ENCODE results near the gene UMOD.

Gene UMOD

DNA sequence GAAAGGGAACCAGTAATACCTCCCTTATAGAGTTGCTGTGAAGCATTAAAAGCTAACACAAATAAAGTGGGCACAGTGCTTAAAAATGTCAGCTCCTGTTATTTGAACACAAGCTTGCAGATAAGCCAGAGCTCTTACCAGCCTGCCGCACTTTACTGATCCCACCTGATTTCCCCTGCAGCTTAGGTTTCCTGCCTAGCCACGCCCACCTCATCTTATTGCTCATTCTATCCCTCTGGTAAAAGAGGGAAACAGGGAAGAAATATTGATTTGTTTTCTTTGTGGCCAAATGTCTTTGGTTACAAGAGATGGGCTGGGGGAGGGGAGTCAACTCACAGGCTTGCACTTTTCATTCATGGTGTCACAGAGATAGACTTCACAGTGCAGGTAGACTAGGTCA, 15.6 kb downstream of the UMOD start:
- H3K9me3 ChIP-seq: no peaks in the 10 kb centered on the region
- TF ChIP-seq, protein P1, sequence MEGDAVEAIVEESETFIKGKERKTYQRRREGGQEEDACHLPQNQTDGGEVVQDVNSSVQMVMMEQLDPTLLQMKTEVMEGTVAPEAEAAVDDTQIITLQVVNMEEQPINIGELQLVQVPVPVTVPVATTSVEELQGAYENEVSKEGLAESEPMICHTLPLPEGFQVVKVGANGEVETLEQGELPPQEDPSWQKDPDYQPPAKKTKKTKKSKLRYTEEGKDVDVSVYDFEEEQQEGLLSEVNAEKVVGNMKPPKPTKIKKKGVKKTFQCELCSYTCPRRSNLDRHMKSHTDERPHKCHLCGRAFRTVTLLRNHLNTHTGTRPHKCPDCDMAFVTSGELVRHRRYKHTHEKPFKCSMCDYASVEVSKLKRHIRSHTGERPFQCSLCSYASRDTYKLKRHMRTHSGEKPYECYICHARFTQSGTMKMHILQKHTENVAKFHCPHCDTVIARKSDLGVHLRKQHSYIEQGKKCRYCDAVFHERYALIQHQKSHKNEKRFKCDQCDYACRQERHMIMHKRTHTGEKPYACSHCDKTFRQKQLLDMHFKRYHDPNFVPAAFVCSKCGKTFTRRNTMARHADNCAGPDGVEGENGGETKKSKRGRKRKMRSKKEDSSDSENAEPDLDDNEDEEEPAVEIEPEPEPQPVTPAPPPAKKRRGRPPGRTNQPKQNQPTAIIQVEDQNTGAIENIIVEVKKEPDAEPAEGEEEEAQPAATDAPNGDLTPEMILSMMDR (IDR thresholded peaks at IDR 0.05; ENCODE audit: low read depth, low read length): no peak
- no peaks in the 10 kb centered on the region for H3K36me3 ChIP-seq
- no peak overlapping the region for H3K4me3 ChIP-seq (ENCODE audit: low read depth, low read length)
- H3K27me3 ChIP-seq: no peaks in the 10 kb centered on the region
- no peak for DNase-seq
- H3K4me1 ChIP-seq: no peaks in the 10 kb centered on the region

DNA sequence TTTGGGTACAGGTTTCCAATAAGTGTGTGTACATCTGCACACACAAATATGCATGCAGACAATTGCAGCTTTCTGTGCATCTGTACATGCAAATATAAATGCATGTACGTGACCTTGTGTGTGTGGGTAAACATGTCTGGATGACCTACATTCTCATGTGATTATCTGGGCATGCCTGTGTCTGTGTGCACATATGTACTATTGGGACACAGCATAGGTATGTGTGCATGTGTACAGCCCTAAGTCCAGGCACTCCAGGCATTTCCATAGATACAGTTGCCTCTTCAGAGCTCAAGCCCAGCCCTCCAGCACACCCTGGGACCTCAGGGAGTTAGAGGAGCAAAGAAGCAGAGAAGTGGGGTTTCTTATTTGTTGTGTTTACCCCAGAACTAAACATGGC, 18.1 kb downstream of the UMOD start:
- H3K4me1 ChIP-seq: no peaks in the 10 kb centered on the region
- no peaks in the 10 kb centered on the region for H3K27me3 ChIP-seq
- H3K36me3 ChIP-seq: no peaks in the 10 kb centered on the region
- H3K9me3 ChIP-seq: no peaks in the 10 kb centered on the region
- no peak for DNase-seq
- no peak overlapping the region for H3K4me3 ChIP-seq (ENCODE audit: low read depth, low read length)
- TF ChIP-seq, protein P1 (IDR thresholded peaks at IDR 0.05; ENCODE audit: low read depth, low read length): no peak

DNA sequence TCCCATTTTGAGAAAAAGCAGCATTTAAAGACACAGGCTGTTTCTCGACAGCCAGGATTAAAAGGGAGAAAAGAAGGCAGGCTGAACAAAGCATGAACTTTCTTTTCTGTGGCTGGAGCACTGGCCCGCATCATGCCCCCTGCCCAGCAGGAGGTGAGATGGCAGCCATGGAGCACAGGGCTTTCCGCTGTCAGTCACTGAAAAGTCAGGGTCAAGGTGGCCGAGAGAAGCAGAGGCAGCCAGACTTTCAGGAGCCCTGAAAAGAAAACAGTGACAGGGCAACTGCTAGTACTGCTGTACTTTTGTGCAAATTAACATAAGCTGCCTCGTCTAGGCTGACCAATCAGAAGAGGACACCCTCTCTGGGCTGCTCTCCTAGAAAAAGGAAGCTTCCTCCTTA, 19.4 kb downstream of the UMOD start:
- Histone ChIP-seq H3K4me1 (no peaks in the 10 kb centered on the region), H3K36me3 (no peaks in the 10 kb centered on the region), H3K9me3 (no peaks in the 10 kb centered on the region), H3K27me3 (no peaks in the 10 kb centered on the region), H3K4me3 (ENCODE audit: low read depth, low read length) (no peak overlapping the region)
- TF ChIP-seq, protein P1 (IDR thresholded peaks at IDR 0.05; ENCODE audit: low read depth, low read length): no peak
- no peak for DNase-seq

DNA sequence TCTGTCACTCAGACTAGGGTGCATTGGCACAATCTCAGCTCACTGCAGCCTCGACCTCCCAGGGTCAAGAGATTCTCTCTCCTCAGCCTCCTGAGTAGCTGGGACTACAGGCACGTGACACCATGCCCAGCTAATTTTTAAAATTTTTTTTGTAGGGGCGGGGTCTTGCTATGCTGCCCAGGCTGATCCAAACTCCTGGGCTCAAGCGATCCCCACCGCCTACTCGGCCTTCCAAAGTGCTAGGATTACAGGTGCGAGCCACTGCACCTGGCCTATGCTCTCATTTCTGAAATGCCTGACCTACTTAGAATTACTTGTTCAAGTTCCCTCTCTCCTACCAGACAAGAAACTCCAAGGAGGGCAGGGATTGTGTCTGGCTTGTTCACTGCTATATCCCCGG, 20.1 kb downstream of the UMOD start:
- Histone ChIP-seq H3K9me3 (no peaks in the 10 kb centered on the region), H3K4me1 (no peaks in the 10 kb centered on the region), H3K4me3 (ENCODE audit: low read depth, low read length) (no peak overlapping the region), H3K27me3 (no peaks in the 10 kb centered on the region), H3K36me3 (no peaks in the 10 kb centered on the region)
- no peak for DNase-seq
- TF ChIP-seq, protein P1 (IDR thresholded peaks at IDR 0.05; ENCODE audit: low read depth, low read length): no peak

DNA sequence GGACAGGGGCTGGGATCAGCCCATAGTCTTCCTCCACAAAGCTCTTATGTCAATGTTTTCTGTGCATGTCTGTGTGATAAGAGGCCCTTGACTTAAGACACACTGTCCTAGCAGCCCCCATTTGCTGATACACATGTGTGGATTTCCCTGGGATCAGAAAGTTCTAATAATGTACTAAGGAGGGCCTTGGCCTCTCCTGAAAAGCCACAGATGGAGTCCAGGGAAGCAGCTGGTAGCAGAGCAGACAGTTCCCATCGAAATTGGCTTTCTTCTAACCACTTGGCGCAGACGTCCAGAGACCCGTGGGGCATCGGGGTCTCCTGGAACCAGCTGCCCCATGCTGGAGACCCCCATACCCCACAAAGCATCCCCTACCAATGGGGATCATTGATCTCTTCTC, 20.9 kb downstream of the UMOD start:
- H3K27me3 ChIP-seq: no peaks in the 10 kb centered on the region
- H3K9me3 ChIP-seq: no peaks in the 10 kb centered on the region
- H3K4me1 ChIP-seq: no peaks in the 10 kb centered on the region
- H3K4me3 ChIP-seq (ENCODE audit: low read depth, low read length): no peak overlapping the region
- DNase-seq: no peak
- no peaks in the 10 kb centered on the region for H3K36me3 ChIP-seq
- TF ChIP-seq, protein P1 (IDR thresholded peaks at IDR 0.05; ENCODE audit: low read depth, low read length): no peak

DNA sequence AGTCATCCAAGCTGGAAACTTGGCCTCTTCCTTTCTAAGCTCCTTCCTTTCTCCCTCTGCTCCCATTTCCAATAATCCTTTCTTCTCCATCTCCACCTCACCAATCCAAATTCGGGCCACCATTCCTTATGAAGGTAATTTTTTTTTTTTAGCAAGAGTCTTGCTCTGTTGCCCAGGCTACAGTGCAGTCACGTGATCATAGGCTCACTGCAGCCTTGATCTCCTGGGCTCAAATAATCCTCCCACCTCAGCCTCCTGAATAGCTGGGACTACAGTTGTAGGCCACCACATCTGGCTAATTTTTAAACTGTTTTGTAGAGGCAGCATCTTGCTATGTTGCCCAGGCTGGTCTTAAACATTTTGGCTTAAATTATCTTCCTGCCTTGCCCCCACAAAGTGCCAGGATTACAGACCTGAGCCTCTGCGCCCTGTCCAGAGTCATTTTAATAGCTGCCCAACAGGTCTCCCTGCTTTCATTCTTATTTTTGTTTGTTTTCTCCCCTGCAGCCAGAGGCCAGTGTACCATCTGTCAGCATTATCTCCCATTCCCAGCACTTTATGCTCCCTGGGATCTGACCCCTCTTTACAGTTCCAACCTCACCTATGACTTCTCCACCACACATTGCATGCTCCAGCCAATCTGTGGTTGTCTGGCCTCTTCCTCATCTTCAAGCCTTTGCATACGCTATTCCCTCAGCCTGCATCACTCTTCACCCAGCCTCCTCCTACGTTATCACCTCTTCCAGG, 22.9 kb downstream of the UMOD start:
- TF ChIP-seq, protein P1 (IDR thresholded peaks at IDR 0.05; ENCODE audit: low read depth, low read length): no peak
- Histone ChIP-seq H3K4me1 (no peaks in the 10 kb centered on the region), H3K36me3 (no peaks in the 10 kb centered on the region), H3K9me3 (no peaks in the 10 kb centered on the region), H3K27me3 (no peaks in the 10 kb centered on the region), H3K4me3 (ENCODE audit: low read depth, low read length) (no peak overlapping the region)
- DNase-seq: no peak

Data from BE2C (cell line).